GM12878 (cell line): ENCODE measurements around the gene PKNOX1. TPM values are rescaled to one million over a fixed set of nuclear protein-coding genes. Genes with fewer than 3 reads are reported as not detected.
"Not testable (repeated sequence)": the region's sequence is repeated elsewhere in the genome, so short reads cannot be mapped to it uniquely, and the experiment has no call there.

Source experiments
- ATAC-seq: fragments of 200-7000 bp; cut with Tn5 transposase; 3 replicates; pipeline ENCODE4 v1.9.1; 2020; ENCODE audit warnings: mild to moderate bottlenecking, moderate library complexity
- BruUV-seq: library from RNA; stranded (reverse); fragments of 400-500 nt; replicated peaks from 2 replicates; lab custom pipeline; 2021; lab: Mats Ljungman, UMichigan
- CTCF ChIA-PET: fragments of 300-600 bp; sonication (Branson Sonifier 250); formaldehyde crosslinking; extraction: SDS; loops from one replicate; lab custom pipeline; 2021; ENCODE audit warnings: inconsistent platforms; lab: Yijun Ruan, JAX
- POLR2A ChIA-PET: fragments of 350-600 bp; formaldehyde crosslinking; extraction: SDS; loops from one replicate; lab custom pipeline; 2021; ENCODE audit warnings: inconsistent platforms; lab: Charles Lee
- RAD21 ChIA-PET: fragments of 300-600 bp; sonication (Branson Sonifier 250); formaldehyde crosslinking; loops from one replicate; lab custom pipeline; 2023; ENCODE audit warnings: antibody characterized with exemption; ENCODE audit not compliant: unreplicated experiment; lab: Charles Lee
- SMC1A ChIA-PET: fragments of 300-600 bp; sonication (Branson Sonifier 250); formaldehyde crosslinking; loops from one replicate; lab custom pipeline; 2023; ENCODE audit not compliant: unreplicated experiment, uncharacterized antibody; lab: Charles Lee
- DNase-seq: peaks from one replicate; pipeline ENCODE4 v3.0.0-alpha.2; 2011; ENCODE audit warnings: low read depth, low spot score
- FAIRE-seq: peaks from 3 replicates; lab custom pipeline; 2011; peaks lifted over from hg19 to GRCh38; lab: Jason Lieb, UNC
- H2AFZ ChIP-seq: 2 replicates; pipeline ENCODE4 v1.6.0; 2011; ENCODE audit warnings: low read depth, low read length, control low read depth; ENCODE audit not compliant: control insufficient read depth
- H3K27ac ChIP-seq: 2 replicates; pipeline ENCODE4 v1.5.1; 2011; ENCODE audit warnings: control low read depth; ENCODE audit not compliant: control insufficient read depth, insufficient read depth
- H3K27me3 ChIP-seq, 2 experiments: replicated peaks in 1 of 2; 2 replicates each; pipeline versions ENCODE4 v1.6.0 to v1.6.1; 2011; ENCODE audit warnings: low read length in 1 of 2; ENCODE audit not compliant: control insufficient read depth in 2 of 2, insufficient read depth in 2 of 2
- H3K36me3 ChIP-seq, 2 experiments: 2 replicates each; pipeline ENCODE4 v1.5.1; 2011; ENCODE audit warnings: low read length in 1 of 2; ENCODE audit not compliant: control insufficient read depth in 2 of 2, insufficient read depth in 2 of 2
- H3K4me1 ChIP-seq: 2 replicates; pipeline ENCODE4 v1.6.1; 2011; ENCODE audit warnings: mild to moderate bottlenecking, low read length, moderate library complexity, mixed read lengths; ENCODE audit not compliant: control insufficient read depth, insufficient read depth
- H3K4me2 ChIP-seq: 2 replicates; pipeline ENCODE4 v1.6.0; 2011; ENCODE audit warnings: control low read depth; ENCODE audit not compliant: control insufficient read depth, insufficient read depth
- H3K4me3 ChIP-seq: fragments of 200-600 bp; sonication (generic); 2 replicates; pipeline ENCODE4 v1.5.1; 2016
- H3K79me2 ChIP-seq: 2 replicates; pipeline ENCODE4 v1.6.0; 2011; ENCODE audit warnings: low read length; ENCODE audit not compliant: control insufficient read depth, insufficient read depth
- H3K9ac ChIP-seq: 2 replicates; pipeline ENCODE4 v1.8.0; 2011; ENCODE audit warnings: low read length, control low read depth, mixed read lengths; ENCODE audit not compliant: control insufficient read depth, insufficient read depth
- H3K9me3 ChIP-seq: replicated peaks from 3 replicates; pipeline ENCODE4 v1.5.1; 2011; ENCODE audit warnings: mild to moderate bottlenecking, low read length; ENCODE audit not compliant: control insufficient read depth, insufficient read depth
- H4K20me1 ChIP-seq: 2 replicates; pipeline ENCODE4 v1.6.0; 2011; ENCODE audit not compliant: control insufficient read depth, insufficient read depth
- WGBS: methylation state at CpG from one replicate; pipeline ENCODE4 v1.1.6; 2016; ENCODE audit warnings: low lambda C conversion rate; ENCODE audit not compliant: insufficient replicate concordance, insufficient coverage; ENCODE audit errors: missing lambda C conversion rate; 5-methylcytosine and 5-hydroxymethylcytosine counted together
- in situ Hi-C: fragments of 300-500 bp; cut with MboI; formaldehyde crosslinking; loops from 9 replicates; pipeline ENCODE4 v1.14.3; 2018; ENCODE audit warnings: mixed read lengths
- intact Hi-C: fragments of 100-400 bp; cut with micrococcal nuclease; formaldehyde crosslinking; loops from one replicate; pipeline ENCODE4 v1.14.2; 2022; ENCODE audit not compliant: unreplicated experiment
- polyA plus RNA-seq, 11 experiments: library from polyadenylated mRNA; depleted of rRNA in 4 of 11; unstranded in 6 of 11; stranded (reverse) in 5 of 11; fragments of >200 nt; fragmentation: Nextera tagmentation in 4 of 11; fragmentation: Illumina TruSeq in 1 of 11; extraction: Ambion mirVana in 4 of 11; extraction: Trizol in 1 of 11; gene quantifications; 1 replicate in 1 of 11; 2 replicates in 10 of 11; pipeline versions ENCODE4 v1.2.1 to v1.2.3, GENCODE V29; 2011 to 2016; ENCODE audit warnings: inconsistent platforms in 2 of 11, missing spikeins in 2 of 11, low read depth in 1 of 11
- total RNA-seq, 4 experiments: library from RNA; depleted of rRNA in 3 of 4; stranded (reverse); fragments of >200 nt in 3 of 4; fragmentation: Illumina TruSeq in 1 of 4; extraction: Trizol in 1 of 4; gene quantifications; 2 replicates each; pipeline versions ENCODE4 v1.2.1 to v1.2.3, GENCODE V29; 2013 to 2021

PKNOX1 gene
- total and polyA plus RNA-seq, 10 of the 15 experiments (the other 5 are each of a cell fraction or from before 2014, with no cell fraction given): 6.9 to 23.7 (median 13.2) TPM

DNA sequence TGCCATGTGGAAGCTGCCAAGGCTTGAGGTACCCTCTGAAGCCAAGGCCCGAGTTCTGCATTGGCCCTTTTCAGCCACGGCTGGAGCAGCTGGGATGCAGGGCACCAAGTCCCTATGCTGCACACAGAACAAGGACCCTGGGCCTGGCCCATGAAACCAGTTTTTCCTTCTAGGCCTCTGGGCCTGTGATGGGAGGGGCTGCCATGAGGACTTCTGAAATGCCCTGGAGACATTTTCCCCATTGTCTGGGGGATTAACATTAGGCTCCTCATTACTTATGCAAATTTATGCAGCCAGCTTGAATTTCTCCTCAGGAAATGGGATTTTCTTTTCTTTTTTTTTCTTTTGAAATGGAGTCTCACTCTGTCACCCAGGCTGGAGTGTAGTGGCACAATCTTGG, 24.8 kb downstream of the PKNOX1 start:
- RAD21 ChIA-PET, H3K79me2 ChIP-seq, ATAC-seq, intact Hi-C loops, H3K9me3 ChIP-seq, SMC1A ChIA-PET, POLR2A ChIA-PET, in situ Hi-C loops, H3K4me1 ChIP-seq, H2AFZ ChIP-seq, H3K9ac ChIP-seq, BruUV-seq, H3K27ac ChIP-seq, FAIRE-seq, H4K20me1 ChIP-seq, DNase-seq, H3K4me3 ChIP-seq, H3K27me3 ChIP-seq, H3K4me2 ChIP-seq, H3K36me3 ChIP-seq, CTCF ChIA-PET: not testable (repeated sequence)
- WGBS: 56% methylated on average over 2 of the region's 2 CpGs

DNA sequence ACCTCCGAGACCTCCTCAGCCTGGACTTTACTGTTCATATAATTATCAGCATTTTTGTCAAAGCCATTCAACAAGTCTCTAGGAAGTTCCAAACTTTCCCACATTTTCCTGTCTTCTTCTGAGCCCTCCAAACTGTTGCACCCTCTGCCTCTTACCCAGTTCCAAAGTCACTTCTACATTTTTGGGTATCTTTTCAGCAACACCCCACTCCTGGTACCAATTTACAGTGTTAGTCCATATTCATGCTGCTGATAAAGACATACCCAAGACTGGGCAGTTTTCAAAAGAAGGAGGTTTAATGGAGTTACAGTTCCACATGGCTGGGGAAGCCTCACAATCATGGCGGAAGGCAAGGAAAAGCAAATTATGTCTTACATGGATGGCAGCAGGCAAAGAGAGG, 25.7 kb downstream of the PKNOX1 start:
- H3K27ac ChIP-seq, H3K9me3 ChIP-seq, H4K20me1 ChIP-seq, POLR2A ChIA-PET, H3K9ac ChIP-seq, H3K4me2 ChIP-seq, H3K27me3 ChIP-seq, H3K4me1 ChIP-seq, ATAC-seq, H3K79me2 ChIP-seq, FAIRE-seq, H3K4me3 ChIP-seq, CTCF ChIA-PET, H3K36me3 ChIP-seq, H2AFZ ChIP-seq, RAD21 ChIA-PET, SMC1A ChIA-PET, intact Hi-C loops, BruUV-seq, in situ Hi-C loops, DNase-seq: not testable (repeated sequence)
- 94% methylated on average over 2 of the region's 2 CpGs for WGBS
